ENCODE results near the gene NUDT3. TPM values are rescaled to one million over a fixed set of nuclear protein-coding genes. Genes with fewer than 3 reads are reported as not detected.

The NUDT3 gene
- total RNA-seq, 1 experiment from 2014 or later = 14.1 TPM

GRCh38 chr6:34239893-34240292 is 152.6 kb downstream of the NUDT3 start:
- H3K4me1 ChIP-seq = peaks cover 26% of the 10 kb centered on the region
- H3K9me3 ChIP-seq (replicated peaks) = no peaks in the 10 kb centered on the region
- no peak overlapping the region for H3K4me3 ChIP-seq
- H3K27ac ChIP-seq = no peak overlapping the region
- no peak for DNase-seq
- no peaks in the 10 kb centered on the region for H3K27me3 ChIP-seq
- peaks cover 7% of the 10 kb centered on the region for H3K36me3 ChIP-seq

- no peak overlapping the region for H3K4me3 ChIP-seq
- no peaks in the 10 kb centered on the region for H3K9me3 ChIP-seq (replicated peaks)
- peaks cover 23% of the 10 kb centered on the region for H3K4me1 ChIP-seq
These were observed 153.0 kb downstream of the NUDT3 start for GRCh38 chr6:34239500-34239825.

GRCh38 chr6:34238585-34239499 is 153.6 kb downstream of the NUDT3 start:
- Histone ChIP-seq H3K4me3 (peak overlapping the region; percentile 96), H3K27ac (peak overlapping the region; percentile 79), H3K4me1 (peaks cover 17% of the 10 kb centered on the region)

More at GRCh38 chr6:34239500-34239825, 153.0 kb downstream of the NUDT3 start:
- H3K27ac ChIP-seq = no peak overlapping the region
- peaks cover 7% of the 10 kb centered on the region for H3K36me3 ChIP-seq
- no peak for DNase-seq
- H3K27me3 ChIP-seq = no peaks in the 10 kb centered on the region

GRCh38 chr6:34237722-34238584 is 154.5 kb downstream of the NUDT3 start:
- peak; percentile 69 to 70 for DNase-seq
- Histone ChIP-seq H3K9me3 (replicated peaks) (no peaks in the 10 kb centered on the region), H3K4me1 (peaks cover 15% of the 10 kb centered on the region), H3K27ac (peak overlapping the region; percentile 79), H3K27me3 (no peaks in the 10 kb centered on the region), H3K36me3 (peaks cover 7% of the 10 kb centered on the region), H3K4me3 (peak overlapping the region; percentile 96)

More at GRCh38 chr6:34238585-34239499, 153.6 kb downstream of the NUDT3 start:
- Histone ChIP-seq H3K9me3 (replicated peaks) (no peaks in the 10 kb centered on the region), H3K27me3 (no peaks in the 10 kb centered on the region), H3K36me3 (peaks cover 7% of the 10 kb centered on the region)
- DNase-seq = peak; percentile 78 to 89

GRCh38 chr6:34237316-34237721 is 155.2 kb downstream of the NUDT3 start:
- Histone ChIP-seq H3K27me3 (no peaks in the 10 kb centered on the region), H3K9me3 (replicated peaks) (no peaks in the 10 kb centered on the region), H3K4me1 (peaks cover 15% of the 10 kb centered on the region), H3K36me3 (peaks cover 7% of the 10 kb centered on the region), H3K27ac (peak overlapping the region; percentile 79), H3K4me3 (peak overlapping the region; percentile 96)
- no peak for DNase-seq

GRCh38 chr6:34236443-34237315 is 155.8 kb downstream of the NUDT3 start, which contains the start of gene HMGA1:
TSS of gene HMGA1 (plus strand) at chr6:34236873. CDS start at chr6:34240781, 3,908 bp downstream.
- H3K27ac ChIP-seq = peak within 1 kb of the TSS; percentile 79
- peaks cover 5% of the 10 kb centered on the region for H3K36me3 ChIP-seq
- H3K27me3 ChIP-seq = no peaks in the 10 kb centered on the region
- DNase-seq = peak; percentile 88 to 91
- no peaks in the 10 kb centered on the region for H3K9me3 ChIP-seq (replicated peaks)
- peaks cover 15% of the 10 kb centered on the region for H3K4me1 ChIP-seq
- peak within 1 kb of the TSS; percentile 96 for H3K4me3 ChIP-seq

- no peaks in the 10 kb centered on the region for H3K9me3 ChIP-seq (replicated peaks)
- peak overlapping the region; percentile 85 for H3K4me3 ChIP-seq
- H3K4me1 ChIP-seq = peaks cover 15% of the 10 kb centered on the region
- DNase-seq = no peak
- no peak overlapping the region for H3K27ac ChIP-seq
- no peaks in the 10 kb centered on the region for H3K27me3 ChIP-seq
- H3K36me3 ChIP-seq = peaks cover 2% of the 10 kb centered on the region
These were observed 156.4 kb downstream of the NUDT3 start for GRCh38 chr6:34236131-34236442.

GRCh38 chr6:34235307-34236130 is 156.9 kb downstream of the NUDT3 start:
- Histone ChIP-seq H3K27ac (no peak overlapping the region), H3K36me3 (no peaks in the 10 kb centered on the region), H3K4me3 (no peak overlapping the region), H3K9me3 (replicated peaks) (no peaks in the 10 kb centered on the region), H3K4me1 (peaks cover 15% of the 10 kb centered on the region), H3K27me3 (no peaks in the 10 kb centered on the region)
- no peak for DNase-seq

GRCh38 chr6:34234667-34235306 is 157.7 kb downstream of the NUDT3 start:
- Histone ChIP-seq H3K9me3 (replicated peaks) (no peaks in the 10 kb centered on the region), H3K36me3 (no peaks in the 10 kb centered on the region), H3K27me3 (no peaks in the 10 kb centered on the region), H3K4me1 (peaks cover 15% of the 10 kb centered on the region), H3K4me3 (no peak overlapping the region), H3K27ac (no peak overlapping the region)
- no peak for DNase-seq

- H3K36me3 ChIP-seq = no peaks in the 10 kb centered on the region
- no peak for DNase-seq
- no peaks in the 10 kb centered on the region for H3K9me3 ChIP-seq (replicated peaks)
- no peaks in the 10 kb centered on the region for H3K27me3 ChIP-seq
- H3K27ac ChIP-seq = no peak overlapping the region
- no peak overlapping the region for H3K4me3 ChIP-seq
- peaks cover 15% of the 10 kb centered on the region for H3K4me1 ChIP-seq
These were observed 158.6 kb downstream of the NUDT3 start for GRCh38 chr6:34233867-34234266.

GRCh38 chr6:34232901-34233300 is 159.6 kb downstream of the NUDT3 start:
- Histone ChIP-seq H3K27me3 (no peaks in the 10 kb centered on the region), H3K27ac (no peak overlapping the region), H3K36me3 (no peaks in the 10 kb centered on the region), H3K4me1 (peaks cover 13% of the 10 kb centered on the region), H3K4me3 (no peak overlapping the region), H3K9me3 (replicated peaks) (no peaks in the 10 kb centered on the region)
- no peak for DNase-seq

GRCh38 chr6:34231566-34232336 is 160.7 kb downstream of the NUDT3 start:
- Histone ChIP-seq H3K4me3 (no peak overlapping the region), H3K4me1 (peaks cover 14% of the 10 kb centered on the region), H3K9me3 (replicated peaks) (no peaks in the 10 kb centered on the region), H3K27ac (no peak overlapping the region), H3K27me3 (no peaks in the 10 kb centered on the region), H3K36me3 (no peaks in the 10 kb centered on the region)
- no peak for DNase-seq

Data from SJCRH30 (cell line).